GM23248 (cell line): Measurements from ENCODE around the gene BAD. TPM values are rescaled to one million over a fixed set of nuclear protein-coding genes. Genes with fewer than 3 reads are reported as not detected.
"Not testable (repeated sequence)": the region's sequence is repeated elsewhere in the genome, so short reads cannot be mapped to it uniquely, and the experiment has no call there.

Experiments
- DNase-seq: peaks from one replicate; pipeline ENCODE4 v3.0.0-alpha.2; 2015
- H2AFZ ChIP-seq: fragments of 200-600 bp; sonication (generic); 2 replicates; pipeline ENCODE4 v1.6.1; 2016; ENCODE audit warnings: antibody characterized with exemption
- H3F3A ChIP-seq: fragments of 200-600 bp; sonication (generic); 2 replicates; pipeline ENCODE4 v1.6.1; 2016; ENCODE audit warnings: mild to moderate bottlenecking, antibody characterized with exemption, mixed run types; ENCODE audit not compliant: insufficient read depth
- H3K27ac ChIP-seq: fragments of 200-600 bp; sonication (generic); 2 replicates; pipeline ENCODE4 v1.5.1; 2016; ENCODE audit warnings: mild to moderate bottlenecking
- H3K27me3 ChIP-seq: fragments of 200-600 bp; sonication (generic); replicated peaks from 2 replicates; pipeline ENCODE4 v1.6.1; 2016; ENCODE audit warnings: mild to moderate bottlenecking; ENCODE audit not compliant: insufficient read depth
- H3K36me3 ChIP-seq: fragments of 200-600 bp; sonication (generic); 2 replicates; pipeline ENCODE4 v1.6.1; 2016; ENCODE audit warnings: low read depth, mild to moderate bottlenecking
- H3K4me1 ChIP-seq: fragments of 200-600 bp; sonication (generic); 2 replicates; pipeline ENCODE4 v1.6.1; 2016; ENCODE audit warnings: mild to moderate bottlenecking; ENCODE audit not compliant: insufficient read depth
- H3K4me2 ChIP-seq: fragments of 200-600 bp; sonication (generic); one replicate; pipeline ENCODE4 v1.6.1; 2016; ENCODE audit warnings: mild to moderate bottlenecking; ENCODE audit not compliant: unreplicated experiment
- H3K4me3 ChIP-seq: fragments of 200-600 bp; sonication (generic); 2 replicates; pipeline ENCODE4 v1.5.1; 2016; ENCODE audit warnings: mild to moderate bottlenecking
- H3K79me2 ChIP-seq: fragments of 200-600 bp; sonication (generic); 2 replicates; pipeline ENCODE4 v1.6.1; 2016; ENCODE audit warnings: mild to moderate bottlenecking; ENCODE audit not compliant: insufficient read depth
- H3K9ac ChIP-seq: fragments of 200-600 bp; sonication (generic); 2 replicates; pipeline ENCODE4 v1.6.1; 2016; ENCODE audit warnings: mild to moderate bottlenecking
- H3K9me2 ChIP-seq: fragments of 200-600 bp; sonication (generic); 2 replicates; pipeline ENCODE4 v1.6.1; 2016; ENCODE audit warnings: mixed run types, mild to moderate bottlenecking, moderate library complexity; ENCODE audit not compliant: insufficient read depth
- H3K9me3 ChIP-seq: fragments of 200-600 bp; sonication (generic); one replicate; pipeline ENCODE4 v1.6.1; 2017; ENCODE audit warnings: low read depth
- H4K20me1 ChIP-seq: fragments of 200-600 bp; sonication (generic); 2 replicates; pipeline ENCODE4 v1.6.0; 2016; ENCODE audit not compliant: insufficient read depth
- EZH2 ChIP-seq: fragments of 200-600 bp; sonication (generic); IDR thresholded peaks from 2 replicates; pipeline ENCODE4 v1.6.1; 2018; ENCODE audit warnings: antibody characterized with exemption, mild to moderate bottlenecking; ENCODE audit not compliant: insufficient read depth, poor library complexity, severe bottlenecking
- EZH2phosphoT487 ChIP-seq: fragments of 200-600 bp; sonication (generic); IDR thresholded peaks from 2 replicates; pipeline ENCODE4 v1.6.1; 2018; ENCODE audit warnings: antibody characterized with exemption, moderate library complexity, mild to moderate bottlenecking, low read depth; ENCODE audit not compliant: insufficient read depth
- WGBS, 2 experiments: methylation state at CpG; one replicate each; pipeline ENCODE4 v1.1.6; 2015 to 2017; ENCODE audit warnings: low lambda C conversion rate in 2 of 2, low coverage in 1 of 2; ENCODE audit errors: missing lambda C conversion rate in 2 of 2; 5-methylcytosine and 5-hydroxymethylcytosine counted together
- in situ Hi-C: fragments of 300-500 bp; cut with MboI; formaldehyde crosslinking; loops from 2 replicates; pipeline ENCODE4 v1.15.0; 2020
- polyA plus RNA-seq: library from polyadenylated mRNA; unstranded; fragments of >200 nt; fragmentation: Nextera tagmentation; extraction: Ambion mirVana; gene quantifications from 2 replicates; pipeline ENCODE4 v1.2.1, GENCODE V29; 2016
- total RNA-seq: library from RNA; depleted of rRNA; stranded (reverse); fragments of >200 nt; shearing (Covaris generic); gene quantifications from 2 replicates; pipeline ENCODE4 v1.2.3, GENCODE V29; 2014

The BAD gene
- total and polyA plus RNA-seq, 2 experiments from 2014 or later: 146 to 170 TPM

GRCh38 chr11:64316672-64317324, 32.3 kb upstream of the BAD start:
- Histone ChIP-seq H3K27ac (peak overlapping the region; percentile 97), H3K36me3 (0 out of 2 replicates have a peak, but pooled peaks cover 3% of the 10 kb centered on the region), H2AFZ (peak overlapping the region; percentile 85), H3K4me2 (peak overlapping the region; percentile 95), H3K79me2 (peaks cover 62% of the 10 kb centered on the region), H4K20me1 (no peaks in the 10 kb centered on the region), H3K9me3 (no peaks in the 10 kb centered on the region), H3F3A (peaks cover 10% of the 10 kb centered on the region), H3K27me3 (no peaks in the 10 kb centered on the region), H3K4me3 (peak overlapping the region; percentile 88), H3K9me2 (no peaks in the 10 kb centered on the region), H3K4me1 (peaks cover 23% of the 10 kb centered on the region), H3K9ac (peak overlapping the region; percentile 94)
- TF ChIP-seq EZH2phosphoT487: no peak
- no peak for TF ChIP-seq EZH2
- in situ Hi-C loops: no loop called here
- no peak for DNase-seq
- WGBS, 2 experiments: 11 to 15% methylated on average over 28 to 31 of the region's 32 CpGs

GRCh38 chr11:64315667-64316526, 31.4 kb upstream of the BAD start:
- H3K79me2 ChIP-seq: peaks cover 71% of the 10 kb centered on the region
- H3K27me3 ChIP-seq, H3K36me3 ChIP-seq, H3K27ac ChIP-seq, H4K20me1 ChIP-seq, in situ Hi-C loops, H2AFZ ChIP-seq, H3K9me2 ChIP-seq, DNase-seq, H3K9me3 ChIP-seq: not testable (repeated sequence)
- H3K4me3 ChIP-seq: peak overlapping the region; percentile 88
- H3K4me2 ChIP-seq: peak overlapping the region; percentile 95
- H3F3A ChIP-seq: peaks cover 10% of the 10 kb centered on the region
- WGBS, 2 experiments: 64 to 66% methylated on average over 13 to 25 of the region's 25 CpGs
- H3K4me1 ChIP-seq: peaks cover 23% of the 10 kb centered on the region
- H3K9ac ChIP-seq: peak overlapping the region; percentile 94; the same call in 1 of the 2 replicates

- no peaks in the 10 kb centered on the region for H4K20me1 ChIP-seq
- peaks cover 23% of the 10 kb centered on the region for H3K4me1 ChIP-seq
- no peaks in the 10 kb centered on the region for H3K36me3 ChIP-seq
- peaks cover 10% of the 10 kb centered on the region for H3F3A ChIP-seq
- peak overlapping the region; percentile 76; the same call in 1 of the 2 replicates for H3K9ac ChIP-seq
- in situ Hi-C loops: no loop called here
- no peak for TF ChIP-seq EZH2
- no peak for TF ChIP-seq EZH2phosphoT487
- H3K9me3 ChIP-seq: no peaks in the 10 kb centered on the region
- H3K9me2 ChIP-seq: no peaks in the 10 kb centered on the region
- H3K4me2 ChIP-seq: no peak overlapping the region
- H3K27me3 ChIP-seq: no peaks in the 10 kb centered on the region
- peaks cover 75% of the 10 kb centered on the region for H3K79me2 ChIP-seq
- H2AFZ ChIP-seq: no peak overlapping the region
- no peak for DNase-seq
- peak overlapping the region; percentile 57; the same call in 1 of the 2 replicates for H3K27ac ChIP-seq
- H3K4me3 ChIP-seq: no peak overlapping the region
- WGBS, 2 experiments: 88 to 90% methylated on average over 24 of the region's 24 CpGs
Observed at GRCh38 chr11:64314805-64315561, 30.5 kb upstream of the BAD start.

GRCh38 chr11:64314146-64314804, 29.8 kb upstream of the BAD start:
- peaks cover 10% of the 10 kb centered on the region for H3F3A ChIP-seq
- peak overlapping the region; percentile 58 for H3K4me3 ChIP-seq
- no peak for TF ChIP-seq EZH2phosphoT487
- no peak for TF ChIP-seq EZH2
- H3K4me1 ChIP-seq: peaks cover 19% of the 10 kb centered on the region
- H3K9me3 ChIP-seq: no peaks in the 10 kb centered on the region
- in situ Hi-C loops: no loop called here
- 47 to 56% methylated on average over 17 to 19 of the region's 19 CpGs for WGBS, 2 experiments
- no peaks in the 10 kb centered on the region for H3K9me2 ChIP-seq
- peak overlapping the region; percentile 57 for H3K27ac ChIP-seq
- peak overlapping the region; percentile 52 for H3K4me2 ChIP-seq
- peaks cover 75% of the 10 kb centered on the region for H3K79me2 ChIP-seq
- H3K27me3 ChIP-seq: no peaks in the 10 kb centered on the region
- H3K9ac ChIP-seq: peak overlapping the region; percentile 76
- H4K20me1 ChIP-seq: no peaks in the 10 kb centered on the region
- peak; percentile 52 for DNase-seq
- H3K36me3 ChIP-seq: no peaks in the 10 kb centered on the region
- H2AFZ ChIP-seq: peak overlapping the region; percentile 71
